Measurements from ENCODE around the gene HES2.

The HES2 gene

DNA sequence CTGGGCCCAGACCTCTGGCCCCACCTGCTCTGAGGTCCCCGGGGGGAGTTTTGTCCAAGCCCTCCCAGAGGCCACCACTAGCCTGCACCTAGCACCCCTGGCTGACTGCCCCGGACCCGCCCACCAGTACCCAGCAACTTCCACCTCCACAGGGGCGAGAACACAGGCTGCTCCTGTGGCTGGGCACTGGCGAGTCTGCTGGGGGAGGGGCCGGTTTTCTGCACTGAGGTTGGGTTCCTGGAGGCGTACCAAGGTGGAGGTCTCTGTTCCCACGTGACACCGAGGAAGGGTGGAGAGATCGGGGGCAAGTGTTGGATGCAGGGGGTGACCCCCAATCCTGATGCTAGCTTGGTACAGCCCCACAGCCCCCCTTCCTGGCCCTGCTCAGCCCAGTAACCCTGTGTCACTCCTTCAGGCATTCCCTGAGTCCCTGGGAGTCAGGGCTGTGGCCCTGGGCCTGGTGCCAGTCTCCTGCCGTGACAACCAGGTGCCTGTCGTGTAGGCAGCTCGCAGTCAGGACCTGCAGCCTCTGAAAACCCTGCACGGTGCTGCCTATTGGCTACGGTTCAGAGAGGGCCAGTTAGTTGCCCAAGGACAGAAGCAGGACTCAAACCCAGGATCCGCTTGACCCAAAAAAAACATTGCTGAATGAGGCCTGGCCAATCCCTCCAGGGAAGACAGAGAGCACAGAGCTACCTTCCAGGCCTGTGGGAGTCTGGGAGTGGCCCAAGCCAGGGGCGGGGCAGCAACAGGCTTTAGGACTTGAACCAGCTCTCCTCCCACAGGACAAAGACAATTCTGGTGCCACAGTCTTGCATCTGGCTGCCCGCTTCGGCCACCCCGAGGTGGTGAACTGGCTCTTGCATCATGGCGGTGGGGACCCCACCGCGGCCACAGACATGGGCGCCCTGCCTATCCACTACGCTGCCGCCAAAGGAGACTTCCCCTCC, 8.0 kb upstream of the HES2 start:
- TF ChIP-seq, protein P1, sequence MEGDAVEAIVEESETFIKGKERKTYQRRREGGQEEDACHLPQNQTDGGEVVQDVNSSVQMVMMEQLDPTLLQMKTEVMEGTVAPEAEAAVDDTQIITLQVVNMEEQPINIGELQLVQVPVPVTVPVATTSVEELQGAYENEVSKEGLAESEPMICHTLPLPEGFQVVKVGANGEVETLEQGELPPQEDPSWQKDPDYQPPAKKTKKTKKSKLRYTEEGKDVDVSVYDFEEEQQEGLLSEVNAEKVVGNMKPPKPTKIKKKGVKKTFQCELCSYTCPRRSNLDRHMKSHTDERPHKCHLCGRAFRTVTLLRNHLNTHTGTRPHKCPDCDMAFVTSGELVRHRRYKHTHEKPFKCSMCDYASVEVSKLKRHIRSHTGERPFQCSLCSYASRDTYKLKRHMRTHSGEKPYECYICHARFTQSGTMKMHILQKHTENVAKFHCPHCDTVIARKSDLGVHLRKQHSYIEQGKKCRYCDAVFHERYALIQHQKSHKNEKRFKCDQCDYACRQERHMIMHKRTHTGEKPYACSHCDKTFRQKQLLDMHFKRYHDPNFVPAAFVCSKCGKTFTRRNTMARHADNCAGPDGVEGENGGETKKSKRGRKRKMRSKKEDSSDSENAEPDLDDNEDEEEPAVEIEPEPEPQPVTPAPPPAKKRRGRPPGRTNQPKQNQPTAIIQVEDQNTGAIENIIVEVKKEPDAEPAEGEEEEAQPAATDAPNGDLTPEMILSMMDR (IDR thresholded peaks at IDR 0.05; ENCODE audit: insufficient read depth, low read length): no peak
- no peak for TF ChIP-seq GABPA (IDR thresholded peaks at IDR 0.05; ENCODE audit: low read depth)
- TF ChIP-seq REST (IDR thresholded peaks at IDR 0.05; ENCODE audit: insufficient replicate concordance, low read depth): no peak
- TF ChIP-seq POLR2AphosphoS5 (IDR thresholded peaks at IDR 0.05; ENCODE audit: low read depth): no peak
- TF ChIP-seq SPI1 (IDR thresholded peaks at IDR 0.05; ENCODE audit: borderline replicate concordance, low read depth): no peak
- DNase-seq (ENCODE audit: low read depth in 1 of 2, low spot score in 1 of 2): no peak
- H3K4me3 ChIP-seq (replicated peaks; ENCODE audit: insufficient read depth, low read length): no peak overlapping the region
- peaks cover 54% of the 10 kb centered on the region for H3K27me3 ChIP-seq (ENCODE audit: insufficient read depth, poor library complexity, severe bottlenecking)
- no peak overlapping the region for H3K27ac ChIP-seq (replicated peaks)

- no peak for TF ChIP-seq REST (IDR thresholded peaks at IDR 0.05; ENCODE audit: insufficient replicate concordance, low read depth)
- TF ChIP-seq GABPA (IDR thresholded peaks at IDR 0.05; ENCODE audit: low read depth): no peak
- DNase-seq (ENCODE audit: low read depth in 1 of 2, low spot score in 1 of 2): no peak
- Histone ChIP-seq H3K27me3 (ENCODE audit: insufficient read depth, poor library complexity, severe bottlenecking) (peaks cover 59% of the 10 kb centered on the region), H3K27ac (replicated peaks) (no peak overlapping the region), H3K4me3 (replicated peaks; ENCODE audit: insufficient read depth, low read length) (no peak overlapping the region)
Observed at GRCh38 chr1:6426972-6427350, 7.2 kb upstream of the HES2 start.

GRCh38 chr1:6426277-6426971, 6.7 kb upstream of the HES2 start:
- TF ChIP-seq GABPA (IDR thresholded peaks at IDR 0.05; ENCODE audit: low read depth) (no peak), SPI1 (IDR thresholded peaks at IDR 0.05; ENCODE audit: borderline replicate concordance, low read depth) (no peak), REST (IDR thresholded peaks at IDR 0.05; ENCODE audit: insufficient replicate concordance, low read depth) (no peak), POLR2AphosphoS5 (IDR thresholded peaks at IDR 0.05; ENCODE audit: low read depth) (no peak)
- TF ChIP-seq, protein P1 (IDR thresholded peaks at IDR 0.05; ENCODE audit: insufficient read depth, low read length): no peak
- peaks cover 65% of the 10 kb centered on the region for H3K27me3 ChIP-seq (ENCODE audit: insufficient read depth, poor library complexity, severe bottlenecking)
- H3K27ac ChIP-seq (replicated peaks): no peak overlapping the region
- no peak overlapping the region for H3K4me3 ChIP-seq (replicated peaks; ENCODE audit: insufficient read depth, low read length)
- DNase-seq (ENCODE audit: low read depth in 1 of 2, low spot score in 1 of 2): no peak
